Neuronal stem cell (in vitro differentiated cells): ENCODE measurements around the gene MARK2.

Experiments
- DNase-seq: peaks from one replicate; pipeline ENCODE4 v3.0.0-alpha.2; 2013; ENCODE audit warnings: low spot score
- H2AFZ ChIP-seq: one replicate; pipeline ENCODE4 v1.6.1; 2013; ENCODE audit warnings: mild to moderate bottlenecking, low read length, inconsistent platforms
- H2AK5ac ChIP-seq: 2 replicates; pipeline ENCODE4 v1.6.1; 2013; ENCODE audit warnings: low read depth, mild to moderate bottlenecking, inconsistent platforms, low read length, moderate library complexity, mixed read lengths
- H2BK120ac ChIP-seq: 2 replicates; pipeline ENCODE4 v1.6.1; 2013; ENCODE audit warnings: low read depth, mild to moderate bottlenecking, inconsistent platforms, low read length, moderate library complexity, mixed read lengths
- H2BK12ac ChIP-seq: one replicate; pipeline ENCODE4 v1.6.1; 2013; ENCODE audit warnings: low read length, inconsistent platforms
- H2BK15ac ChIP-seq: 2 replicates; pipeline ENCODE4 v1.6.1; 2013; ENCODE audit warnings: mild to moderate bottlenecking, low read length, inconsistent platforms, mixed read lengths
- H2BK5ac ChIP-seq: one replicate; pipeline ENCODE4 v1.6.1; 2013; ENCODE audit warnings: inconsistent platforms, mild to moderate bottlenecking, low read length, moderate library complexity
- H3K14ac ChIP-seq: one replicate; pipeline ENCODE4 v1.6.1; 2013; ENCODE audit warnings: low read length, inconsistent platforms
- H3K18ac ChIP-seq: 2 replicates; pipeline ENCODE4 v1.6.1; 2013; ENCODE audit warnings: low read length, inconsistent platforms
- H3K23ac ChIP-seq: 2 replicates; pipeline ENCODE4 v1.6.1; 2013; ENCODE audit warnings: low read depth, mild to moderate bottlenecking, mixed read lengths, low read length, inconsistent platforms; ENCODE audit not compliant: poor library complexity
- H3K27ac ChIP-seq: replicated peaks from 3 replicates; pipeline ENCODE4 v1.5.1; 2013; ENCODE audit warnings: low read length, inconsistent platforms
- H3K27me3 ChIP-seq, 3 experiments: 2 replicates each; pipeline ENCODE4 v1.6.1; 2013; ENCODE audit warnings: low read length in 3 of 3, mild to moderate bottlenecking in 2 of 3, inconsistent platforms in 1 of 3, low read depth in 1 of 3, mixed read lengths in 1 of 3, moderate library complexity in 1 of 3; ENCODE audit not compliant: control insufficient read depth in 3 of 3, insufficient read depth in 3 of 3
- H3K36me3 ChIP-seq, 2 donors: replicated peaks in 1 of 2; 2 replicates each; pipeline ENCODE4 v1.6.1; 2013; ENCODE audit warnings: low read length in 2 of 2; ENCODE audit not compliant: control insufficient read depth in 2 of 2, insufficient read depth in 2 of 2
- H3K4ac ChIP-seq: 2 replicates; pipeline ENCODE4 v1.6.1; 2013; ENCODE audit warnings: inconsistent platforms, mild to moderate bottlenecking, low read length, moderate library complexity
- H3K4me1 ChIP-seq, 2 donors: 1 replicate in 1 of 2; 2 replicates in 1 of 2; pipeline ENCODE4 v1.6.1; 2013; ENCODE audit warnings: low read length in 2 of 2, low read depth in 1 of 2; ENCODE audit not compliant: control insufficient read depth in 2 of 2, insufficient read depth in 1 of 2
- H3K4me2 ChIP-seq: one replicate; pipeline ENCODE4 v1.6.1; 2013; ENCODE audit warnings: mild to moderate bottlenecking, low read length, inconsistent platforms; ENCODE audit not compliant: insufficient read depth, poor library complexity, severe bottlenecking
- H3K4me3 ChIP-seq, 2 donors: 2 replicates each; pipeline ENCODE4 v1.5.1; 2013; ENCODE audit warnings: low read length in 2 of 2, mild to moderate bottlenecking in 2 of 2, inconsistent platforms in 1 of 2, moderate library complexity in 1 of 2
- H3K79me1 ChIP-seq: one replicate; pipeline ENCODE4 v1.6.1; 2013; ENCODE audit warnings: low read depth, mild to moderate bottlenecking, inconsistent platforms, low read length, moderate library complexity
- H3K9ac ChIP-seq: one replicate; pipeline ENCODE4 v1.6.1; 2013; ENCODE audit warnings: mild to moderate bottlenecking, low read depth, low read length, inconsistent platforms; ENCODE audit not compliant: poor library complexity
- H3K9me3 ChIP-seq, 2 donors: replicated peaks in 1 of 2; 2 replicates each; pipeline versions ENCODE3 to v1.6.1; 2013; ENCODE audit warnings: low read length in 2 of 2, mild to moderate bottlenecking in 2 of 2, inconsistent platforms in 1 of 2, low read depth in 1 of 2, mixed read lengths in 1 of 2, moderate library complexity in 1 of 2; ENCODE audit not compliant: control insufficient read depth in 2 of 2, insufficient read depth in 1 of 2
- H4K8ac ChIP-seq: one replicate; pipeline ENCODE4 v1.6.1; 2013; ENCODE audit warnings: low read depth, mild to moderate bottlenecking, inconsistent platforms, low read length, moderate library complexity
- H4K91ac ChIP-seq: one replicate; pipeline ENCODE4 v1.6.1; 2013; ENCODE audit warnings: low read length, low read depth, mild to moderate bottlenecking, inconsistent platforms; ENCODE audit not compliant: poor library complexity
- WGBS, 2 donors: extraction: QIAGEN DNeasy Blood & Tissue Kit; methylation state at CpG; one replicate each; pipeline ENCODE4 v1.1.7; 2013; ENCODE audit warnings: missing lambda C conversion rate in 2 of 2, mixed read lengths in 1 of 2; ENCODE audit not compliant: insufficient read length in 2 of 2, insufficient replicate concordance in 1 of 2; ENCODE audit errors: extremely low coverage in 2 of 2; 5-methylcytosine and 5-hydroxymethylcytosine counted together

The MARK2 gene

GRCh38 chr11:63892228-63892627 lies 53.3 kb downstream of the MARK2 start:
- H2AK5ac ChIP-seq: no peak overlapping the region
- peaks cover 0 to 2% of the 10 kb centered on the region in 2 donors for H3K9me3 ChIP-seq
- no CpG with 5 or more reads among the region's 3 CpGs for WGBS, 2 donors
- H3K27me3 ChIP-seq: no peaks in the 10 kb centered on the region
- H3K14ac ChIP-seq: no peak overlapping the region
- no peak for DNase-seq
- H2BK12ac ChIP-seq: no peak overlapping the region
- no peak overlapping the region for H3K9ac ChIP-seq
- H2BK5ac ChIP-seq: no peak overlapping the region
- no peak overlapping the region for H3K27ac ChIP-seq
- no peak overlapping the region for H3K4me2 ChIP-seq
- no peak overlapping the region for H3K18ac ChIP-seq
- H4K91ac ChIP-seq: no peak overlapping the region
- H2BK15ac ChIP-seq: no peak overlapping the region
- H3K36me3 ChIP-seq: peaks cover 11 to 35% of the 10 kb centered on the region in 2 donors
- peaks cover 9% of the 10 kb centered on the region for H3K79me1 ChIP-seq
- peaks cover 9 to 12% of the 10 kb centered on the region in 2 donors for H3K4me1 ChIP-seq
- no peak overlapping the region for H4K8ac ChIP-seq
- H2AFZ ChIP-seq: no peak overlapping the region
- no peak overlapping the region for H3K23ac ChIP-seq
- no peak overlapping the region for H3K4ac ChIP-seq
- no peak overlapping the region for H3K4me3 ChIP-seq
- H2BK120ac ChIP-seq: no peak overlapping the region

- Histone ChIP-seq H2BK15ac (no peak overlapping the region), H2BK12ac (no peak overlapping the region), H2BK120ac (no peak overlapping the region), H3K14ac (no peak overlapping the region), H4K91ac (no peak overlapping the region), H3K4me3 (no peak overlapping the region), H3K27ac (no peak overlapping the region), H3K36me3 (peaks cover 14 to 47% of the 10 kb centered on the region in 2 donors), H3K4ac (no peak overlapping the region), H3K4me2 (no peak overlapping the region), H3K4me1 (peaks cover 4 to 5% of the 10 kb centered on the region in 2 donors), H3K27me3 (no peaks in the 10 kb centered on the region), H3K23ac (no peak overlapping the region), H3K18ac (no peak overlapping the region), H2AK5ac (no peak overlapping the region), H4K8ac (no peak overlapping the region), H2AFZ (no peak overlapping the region), H3K9me3 (peaks cover 0 to 2% of the 10 kb centered on the region in 2 donors), H2BK5ac (no peak overlapping the region), H3K79me1 (peaks cover 4% of the 10 kb centered on the region), H3K9ac (no peak overlapping the region)
- no peak for DNase-seq
- no CpG with 5 or more reads among the region's 6 CpGs for WGBS, 2 donors
Measured at GRCh38 chr11:63893355-63893754, 54.4 kb downstream of the MARK2 start.

- Histone ChIP-seq H3K4me3 (no peak overlapping the region), H3K4me1 (no peaks in the 10 kb centered on the region), H3K79me1 (peaks cover 2% of the 10 kb centered on the region), H3K9me3 (peaks cover 0 to 2% of the 10 kb centered on the region in 2 donors), H2BK5ac (no peak overlapping the region), H2BK12ac (no peak overlapping the region), H2BK120ac (no peak overlapping the region), H2AFZ (no peak overlapping the region), H3K27ac (no peak overlapping the region), H3K9ac (no peak overlapping the region), H4K91ac (no peak overlapping the region), H3K27me3 (no peaks in the 10 kb centered on the region), H3K36me3 (peaks cover 37 to 72% of the 10 kb centered on the region in 2 donors), H3K4ac (no peak overlapping the region), H2BK15ac (no peak overlapping the region), H4K8ac (no peak overlapping the region), H3K4me2 (no peak overlapping the region), H3K14ac (no peak overlapping the region), H3K18ac (no peak overlapping the region), H3K23ac (no peak overlapping the region), H2AK5ac (no peak overlapping the region)
- no peak for DNase-seq
- WGBS, 2 donors: no CpG with 5 or more reads among the region's 4 CpGs
Measured at GRCh38 chr11:63896071-63896470, 57.2 kb downstream of the MARK2 start.

- no CpG with 5 or more reads among the region's 10 CpGs for WGBS, 2 donors
Measured at GRCh38 chr11:63897459-63898146, 58.7 kb downstream of the MARK2 start.

More at GRCh38 chr11:63897459-63898146, 58.7 kb downstream of the MARK2 start:
- no peak overlapping the region for H3K27ac ChIP-seq
- H3K27me3 ChIP-seq: no peaks in the 10 kb centered on the region
- H2BK5ac ChIP-seq: no peak overlapping the region
- no peak overlapping the region for H2BK15ac ChIP-seq
- H3K4me2 ChIP-seq: no peak overlapping the region
- no peak overlapping the region for H3K14ac ChIP-seq
- H4K8ac ChIP-seq: no peak overlapping the region
- no peaks in the 10 kb centered on the region for H3K9me3 ChIP-seq
- H3K79me1 ChIP-seq: no peaks in the 10 kb centered on the region
- peaks cover 48 to 83% of the 10 kb centered on the region in 2 donors for H3K36me3 ChIP-seq
- no peak overlapping the region for H2BK12ac ChIP-seq
- H4K91ac ChIP-seq: no peak overlapping the region
- DNase-seq: no peak
- no peak overlapping the region for H3K4me3 ChIP-seq
- H3K18ac ChIP-seq: no peak overlapping the region
- no peak overlapping the region for H2AK5ac ChIP-seq
- no peak overlapping the region for H2BK120ac ChIP-seq
- H3K9ac ChIP-seq: no peak overlapping the region
- no peak overlapping the region for H3K4ac ChIP-seq
- no peak overlapping the region for H3K23ac ChIP-seq
- no peaks in the 10 kb centered on the region for H3K4me1 ChIP-seq
- H2AFZ ChIP-seq: no peak overlapping the region
